Globus pallidus (tissue), 1 donor: ENCODE data around the gene RSAD2.
"Not testable (repeated sequence)": the region's sequence is repeated elsewhere in the genome, so short reads cannot be mapped to it uniquely, and the experiment has no call there.

ENCODE experiments used
- DNase-seq: peaks from one replicate; pipeline ENCODE4 v3.0.0-alpha.2; 2015; ENCODE audit warnings: low spot score

Gene RSAD2, protein sequence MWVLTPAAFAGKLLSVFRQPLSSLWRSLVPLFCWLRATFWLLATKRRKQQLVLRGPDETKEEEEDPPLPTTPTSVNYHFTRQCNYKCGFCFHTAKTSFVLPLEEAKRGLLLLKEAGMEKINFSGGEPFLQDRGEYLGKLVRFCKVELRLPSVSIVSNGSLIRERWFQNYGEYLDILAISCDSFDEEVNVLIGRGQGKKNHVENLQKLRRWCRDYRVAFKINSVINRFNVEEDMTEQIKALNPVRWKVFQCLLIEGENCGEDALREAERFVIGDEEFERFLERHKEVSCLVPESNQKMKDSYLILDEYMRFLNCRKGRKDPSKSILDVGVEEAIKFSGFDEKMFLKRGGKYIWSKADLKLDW

DNA sequence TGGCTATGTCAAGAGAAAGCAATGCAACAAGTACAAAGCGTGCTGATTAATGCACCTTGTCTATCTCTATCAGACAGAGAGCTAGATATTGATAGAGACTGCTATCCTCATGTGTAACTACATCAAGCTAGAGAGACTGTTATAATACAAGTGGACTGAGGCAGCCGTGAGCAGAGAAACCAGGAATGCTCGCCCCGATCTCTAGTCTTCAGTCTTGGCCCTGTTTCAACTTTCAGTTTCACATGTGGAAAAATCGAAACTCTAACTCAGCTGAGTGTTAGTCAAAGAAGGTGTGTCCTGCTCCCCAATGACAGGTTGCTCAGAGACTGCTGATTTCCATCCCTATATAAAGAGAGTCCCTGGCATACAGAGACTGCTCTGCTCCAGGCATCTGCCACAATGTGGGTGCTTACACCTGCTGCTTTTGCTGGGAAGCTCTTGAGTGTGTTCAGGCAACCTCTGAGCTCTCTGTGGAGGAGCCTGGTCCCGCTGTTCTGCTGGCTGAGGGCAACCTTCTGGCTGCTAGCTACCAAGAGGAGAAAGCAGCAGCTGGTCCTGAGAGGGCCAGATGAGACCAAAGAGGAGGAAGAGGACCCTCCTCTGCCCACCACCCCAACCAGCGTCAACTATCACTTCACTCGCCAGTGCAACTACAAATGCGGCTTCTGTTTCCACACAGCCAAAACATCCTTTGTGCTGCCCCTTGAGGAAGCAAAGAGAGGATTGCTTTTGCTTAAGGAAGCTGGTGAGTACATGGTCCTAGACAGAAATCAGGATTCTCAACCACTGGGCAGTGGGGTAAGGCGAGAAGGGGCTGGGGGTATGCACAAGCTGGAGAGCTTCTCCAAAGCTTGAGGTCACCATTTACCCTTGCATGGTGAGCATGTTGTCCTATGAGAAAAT lies at the start of gene RSAD2:
Gene RSAD2, plus strand, starts transcription at position 376 of the 903 bp plus-strand sequence. Its CDS starts 24 bp downstream, at position 400.
- DNase-seq: peak; percentile 42

DNA sequence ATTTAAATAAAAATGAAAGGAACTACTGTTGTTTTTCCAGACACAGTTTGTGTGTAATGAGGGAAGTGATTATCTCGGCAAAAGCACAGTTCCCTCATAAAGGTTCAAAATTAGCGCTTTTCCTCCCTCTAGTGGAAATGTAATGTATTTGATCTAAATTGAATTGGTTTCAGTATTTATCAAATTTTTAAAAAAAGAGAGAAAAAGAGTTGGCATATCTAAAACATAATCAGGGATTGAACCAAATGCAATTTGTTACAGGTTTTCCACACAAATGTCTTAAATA lies 49.3 kb upstream of the RSAD2 start:
- DNase-seq: peak; percentile 41

DNA sequence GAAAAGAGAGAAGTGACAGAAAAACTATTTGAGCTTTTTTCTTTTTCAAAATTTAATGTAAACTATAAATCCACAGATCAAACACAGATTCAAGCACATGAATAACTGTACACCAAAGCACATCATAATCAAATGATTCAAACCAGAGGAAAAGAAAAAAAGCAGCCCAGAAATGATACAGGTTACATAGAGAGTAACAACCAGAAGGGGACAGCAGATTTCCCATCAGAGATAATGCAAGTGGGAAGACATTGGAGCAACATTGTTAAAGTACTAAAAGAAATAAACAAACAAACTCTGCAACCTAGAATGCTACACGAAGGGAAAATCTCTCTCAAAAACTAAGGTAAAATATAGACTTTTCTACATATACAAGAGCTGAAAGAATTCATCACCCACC lies 46.3 kb upstream of the RSAD2 start:
- DNase-seq: no peak

DNA sequence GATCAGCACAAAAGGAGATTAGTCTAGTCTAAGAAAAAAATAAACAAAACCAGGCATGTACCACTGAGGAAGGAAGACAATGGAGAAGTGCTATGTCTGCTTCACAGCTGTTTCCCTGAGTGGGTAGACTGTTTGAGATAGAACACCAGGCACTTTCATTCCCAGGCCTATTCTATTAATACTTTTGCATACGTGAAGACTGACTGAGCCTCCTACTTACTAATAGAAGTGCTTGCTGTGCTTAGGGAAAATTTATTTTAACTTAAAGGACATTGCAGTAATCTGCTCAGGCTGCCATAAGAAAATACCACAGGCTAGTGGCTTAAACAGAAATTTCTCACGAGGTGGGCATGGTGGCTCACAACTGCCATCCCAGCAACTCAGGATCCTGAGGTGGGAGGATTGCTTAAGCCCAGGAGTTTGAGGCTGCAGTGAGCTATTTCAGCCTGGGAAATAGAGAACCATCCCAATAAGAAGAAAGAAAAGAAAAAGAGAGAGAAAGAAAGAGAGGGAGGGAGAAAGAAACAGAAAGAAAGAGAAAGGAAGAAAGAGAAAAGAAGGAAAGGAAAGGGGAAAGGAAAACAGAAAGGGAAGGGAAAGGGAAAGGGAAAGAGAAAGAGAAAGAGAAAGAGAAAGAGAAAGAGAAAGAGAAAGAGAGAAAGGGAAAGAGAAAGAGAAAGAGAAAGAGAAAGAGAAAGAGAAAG lies 44.8 kb upstream of the RSAD2 start:
- no peak for DNase-seq

DNA sequence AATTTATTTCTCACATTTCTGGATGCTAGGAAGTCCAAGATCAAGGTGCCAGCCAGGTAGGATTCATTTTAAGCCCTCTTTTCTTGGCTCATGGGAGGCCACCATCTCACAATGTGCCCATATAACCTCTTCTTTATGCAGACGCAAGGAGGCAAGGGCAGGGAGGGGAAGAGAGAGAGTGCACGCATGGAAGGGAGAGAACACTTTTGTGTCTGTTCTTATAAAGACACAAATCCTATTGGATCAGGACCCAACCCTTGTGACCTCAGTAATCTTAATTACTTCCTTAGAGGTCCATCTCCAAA lies 44.3 kb upstream of the RSAD2 start:
- no peak for DNase-seq

DNA sequence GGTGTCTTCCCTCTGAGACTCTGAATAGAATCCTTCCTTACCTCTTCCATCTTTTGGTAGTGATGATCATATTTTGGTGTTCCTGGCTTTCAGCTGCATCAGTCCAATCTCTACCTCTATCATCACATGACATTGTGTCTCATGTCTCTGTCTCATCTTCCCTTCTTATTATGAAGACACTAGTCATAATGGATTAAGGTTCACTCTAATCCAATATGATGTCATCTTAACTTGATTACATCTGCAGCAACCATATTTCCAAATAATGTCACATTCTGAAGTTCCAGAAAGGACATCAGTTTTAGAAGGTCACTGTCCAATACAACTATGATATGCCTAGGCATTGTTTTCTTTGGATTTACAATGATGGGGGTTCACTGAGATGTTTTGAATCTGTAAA lies 43.4 kb upstream of the RSAD2 start:
- no peak for DNase-seq

DNA sequence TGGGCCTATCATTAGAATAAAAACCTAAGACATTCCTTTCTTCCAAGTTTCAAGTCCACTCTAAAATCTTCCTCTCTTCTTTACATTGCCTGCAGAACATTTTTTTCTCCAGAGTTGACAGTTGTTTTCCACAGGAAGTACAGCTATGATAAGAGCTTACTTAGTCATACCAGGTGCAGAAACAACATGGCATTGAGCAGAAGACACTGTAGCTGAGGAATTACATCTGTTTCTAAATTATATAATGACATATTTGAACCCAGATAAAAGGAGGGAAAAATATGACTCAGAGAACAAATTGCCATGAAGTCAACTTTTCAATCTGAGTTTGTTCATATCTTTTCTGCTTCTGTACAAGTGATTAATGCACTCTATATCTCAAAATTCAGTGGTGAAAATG lies 42.1 kb upstream of the RSAD2 start:
- no peak for DNase-seq

DNA sequence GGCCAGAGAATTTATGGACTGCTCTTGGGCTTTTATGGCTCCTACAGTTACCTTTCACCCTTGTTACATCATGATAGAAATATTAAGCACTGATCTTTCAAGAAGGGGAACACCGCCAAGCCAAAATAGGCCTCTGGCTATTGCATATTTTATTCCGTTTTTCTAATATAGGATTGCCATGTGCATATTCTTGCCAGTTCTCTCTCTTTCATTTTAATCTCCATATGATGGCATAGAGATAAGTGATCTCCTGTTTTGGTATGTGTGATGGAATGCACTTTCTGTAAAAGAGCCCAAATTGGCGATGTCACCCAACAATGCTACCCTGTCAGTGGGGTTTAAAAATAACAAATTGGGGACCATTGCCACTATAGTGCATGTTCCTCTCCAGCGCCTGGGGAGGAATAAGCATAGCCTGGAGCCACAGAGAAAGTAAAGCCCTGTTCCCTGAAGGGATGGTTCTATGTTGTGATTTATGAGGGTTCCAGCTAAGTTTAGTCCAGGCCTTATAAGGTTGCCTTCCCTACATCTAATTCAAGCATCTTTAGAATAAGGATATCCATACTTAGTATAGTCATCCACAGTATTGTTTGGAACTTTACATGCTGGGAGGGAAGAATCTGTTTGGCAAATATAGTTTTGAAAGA lies 38.8 kb upstream of the RSAD2 start:
- no peak for DNase-seq

DNA sequence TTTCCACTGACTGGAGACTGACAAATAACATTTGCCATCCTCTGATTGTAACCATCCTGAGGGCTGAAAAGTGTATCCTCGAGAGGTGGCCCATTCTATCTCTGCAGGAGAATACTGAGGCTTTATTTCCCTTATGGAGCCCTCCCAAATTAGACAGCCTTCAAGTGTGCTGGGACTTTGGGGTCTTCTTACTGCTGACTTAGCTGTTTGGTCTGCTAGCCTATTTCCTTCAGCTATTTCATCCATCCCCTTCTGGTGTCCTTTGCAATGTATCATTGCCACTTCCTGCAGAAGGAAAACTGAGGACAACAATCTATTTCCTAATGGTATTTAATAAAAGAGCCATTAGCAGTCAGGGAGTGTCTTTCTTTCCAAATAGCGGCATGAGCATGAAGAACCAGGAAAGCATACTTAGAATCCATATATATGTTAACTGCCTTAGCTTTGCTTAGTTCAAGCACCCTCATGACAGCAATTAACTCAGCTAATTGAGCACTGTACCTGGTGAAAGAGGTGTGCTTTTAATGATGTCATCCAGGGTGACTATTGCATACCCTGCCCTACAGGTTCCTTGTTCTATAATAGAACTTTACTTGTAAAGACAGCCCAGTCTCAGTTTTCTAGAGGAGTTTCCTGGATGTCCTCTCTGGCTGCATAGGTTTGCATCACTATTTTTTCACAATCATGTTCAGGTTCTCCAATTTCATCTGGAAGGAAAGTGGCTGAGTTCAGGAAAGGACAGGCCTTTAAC lies 35.9 kb upstream of the RSAD2 start:
- no peak for DNase-seq

DNA sequence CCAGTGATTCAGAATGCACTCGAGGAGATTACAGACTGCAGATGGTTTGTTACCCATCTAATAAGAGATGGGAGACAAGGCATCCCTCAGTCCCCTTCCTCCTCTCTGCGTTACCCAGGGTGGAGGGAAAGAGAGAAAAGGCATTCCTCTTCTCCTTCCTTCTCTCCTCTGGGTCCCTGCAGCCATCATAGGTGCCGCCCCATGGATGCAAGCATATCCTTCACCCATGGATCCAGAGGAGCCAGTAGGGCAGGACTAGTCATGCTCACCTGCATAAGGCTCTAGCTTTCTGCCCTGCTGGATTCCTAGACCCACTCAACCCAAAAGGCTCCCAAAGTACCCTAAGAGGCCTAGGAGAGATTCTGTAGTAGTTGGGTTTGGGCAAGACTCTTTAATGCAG lies 32.3 kb upstream of the RSAD2 start:
- no peak for DNase-seq

DNA sequence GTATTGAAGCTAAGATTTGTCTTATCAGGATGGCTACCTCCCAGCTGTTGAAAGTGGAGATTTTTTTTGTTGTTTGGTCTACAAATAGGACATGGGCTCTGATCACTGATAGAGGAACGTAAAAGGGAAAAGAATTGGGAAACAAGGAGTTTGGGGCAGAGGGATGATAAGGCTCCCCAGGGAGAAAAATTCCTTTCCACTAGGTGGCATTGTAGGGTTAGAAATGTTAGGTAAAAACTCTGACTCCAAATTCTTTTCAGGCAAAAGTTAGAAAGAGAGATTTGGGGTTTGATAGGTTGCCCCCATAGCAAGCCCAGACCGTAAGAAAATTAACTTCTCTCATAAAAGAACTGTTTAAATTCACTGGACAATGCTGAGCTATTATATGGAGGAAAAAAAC lies 31.7 kb upstream of the RSAD2 start:
- DNase-seq: no peak

DNA sequence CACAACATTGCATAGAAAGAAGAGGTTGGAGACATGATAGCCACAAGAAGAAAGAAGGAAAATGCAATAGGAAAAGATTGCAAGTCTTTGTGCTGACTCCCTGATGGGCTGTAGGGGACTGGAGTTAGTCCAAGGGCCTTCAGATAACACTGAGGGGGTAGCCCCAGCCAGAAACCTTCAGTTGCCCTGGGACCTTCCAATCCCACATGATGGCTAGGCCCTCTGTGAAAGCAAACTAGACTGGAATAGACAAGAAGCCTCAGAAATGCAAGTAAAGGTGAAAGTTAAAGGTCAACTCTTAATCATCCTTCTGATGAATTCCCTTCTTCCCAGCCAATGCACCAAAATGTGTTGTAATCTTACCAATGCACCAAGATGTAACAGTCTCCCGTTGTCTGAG lies 31.0 kb upstream of the RSAD2 start:
- DNase-seq: no peak

DNA sequence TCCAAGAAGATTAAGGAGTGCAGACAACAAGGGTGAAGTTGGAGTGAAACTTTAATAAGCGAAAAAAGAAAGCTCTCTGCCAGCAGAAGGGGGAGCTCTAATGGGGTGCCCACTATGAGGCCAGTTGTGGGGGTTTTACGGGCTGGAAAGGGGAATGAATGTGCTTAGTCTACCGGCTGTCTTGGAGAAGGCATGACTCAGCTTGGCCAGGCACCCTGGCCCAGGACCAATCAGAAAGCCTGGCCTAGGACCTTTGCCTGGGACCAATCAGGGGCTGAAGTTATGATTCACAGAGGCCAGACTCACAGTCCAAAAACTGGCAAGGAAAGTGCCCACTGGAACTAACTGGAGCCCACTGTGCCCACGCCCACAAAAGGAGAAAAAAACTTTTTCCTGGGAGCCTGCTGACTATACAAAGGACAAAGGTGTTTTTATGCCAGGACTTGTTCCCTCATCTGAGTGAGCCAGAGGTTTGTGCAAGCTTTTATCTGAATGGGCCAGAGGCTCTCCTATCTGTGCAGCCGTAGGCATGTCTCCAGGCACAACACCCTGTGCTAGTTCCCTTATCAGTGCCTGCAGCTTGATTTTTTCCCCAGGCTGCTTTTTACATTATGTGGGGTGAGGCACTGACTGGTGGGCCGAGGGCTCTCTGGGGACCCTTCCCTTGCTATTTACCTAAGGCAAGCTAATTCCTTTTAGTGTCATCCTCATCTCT lies 30.5 kb upstream of the RSAD2 start:
- DNase-seq: no peak

DNA sequence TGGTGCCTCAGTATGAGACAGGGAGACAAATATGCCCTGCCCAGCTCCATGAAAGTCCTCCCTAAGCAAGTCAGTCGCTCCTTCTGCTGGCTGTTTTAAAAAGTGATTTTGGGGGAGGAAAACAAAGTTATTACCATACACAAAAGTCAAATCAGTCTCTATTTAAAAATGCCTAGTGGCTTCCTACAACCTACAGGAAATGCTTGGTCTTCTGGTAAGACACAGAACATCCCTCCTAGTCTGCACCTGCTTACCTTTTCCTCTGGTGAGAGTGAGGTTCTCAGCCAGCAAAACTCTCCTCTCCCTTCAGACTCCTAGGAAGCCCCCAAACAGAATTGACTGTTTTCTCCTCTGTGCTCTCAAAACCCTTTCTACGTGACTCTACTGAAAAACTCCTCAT lies 25.4 kb upstream of the RSAD2 start:
- DNase-seq: no peak

DNA sequence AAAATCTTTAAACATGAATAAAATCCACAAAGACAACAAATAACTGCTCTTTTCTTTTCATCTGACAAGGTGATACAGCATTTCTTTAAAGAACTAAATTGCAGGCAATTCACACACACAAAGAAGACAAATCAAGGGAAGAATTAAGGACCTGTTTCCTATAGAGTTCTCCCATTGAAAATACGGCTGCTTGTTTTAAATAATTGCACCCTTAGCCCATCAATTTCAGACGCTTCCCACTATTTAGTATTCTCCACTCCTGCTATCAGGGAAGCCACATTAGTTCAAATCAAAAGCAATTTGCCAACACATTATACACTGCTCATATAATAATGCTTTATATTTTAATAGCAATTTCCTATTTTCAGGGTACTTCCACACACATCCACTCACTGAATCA lies 23.2 kb upstream of the RSAD2 start:
- no peak for DNase-seq

DNA sequence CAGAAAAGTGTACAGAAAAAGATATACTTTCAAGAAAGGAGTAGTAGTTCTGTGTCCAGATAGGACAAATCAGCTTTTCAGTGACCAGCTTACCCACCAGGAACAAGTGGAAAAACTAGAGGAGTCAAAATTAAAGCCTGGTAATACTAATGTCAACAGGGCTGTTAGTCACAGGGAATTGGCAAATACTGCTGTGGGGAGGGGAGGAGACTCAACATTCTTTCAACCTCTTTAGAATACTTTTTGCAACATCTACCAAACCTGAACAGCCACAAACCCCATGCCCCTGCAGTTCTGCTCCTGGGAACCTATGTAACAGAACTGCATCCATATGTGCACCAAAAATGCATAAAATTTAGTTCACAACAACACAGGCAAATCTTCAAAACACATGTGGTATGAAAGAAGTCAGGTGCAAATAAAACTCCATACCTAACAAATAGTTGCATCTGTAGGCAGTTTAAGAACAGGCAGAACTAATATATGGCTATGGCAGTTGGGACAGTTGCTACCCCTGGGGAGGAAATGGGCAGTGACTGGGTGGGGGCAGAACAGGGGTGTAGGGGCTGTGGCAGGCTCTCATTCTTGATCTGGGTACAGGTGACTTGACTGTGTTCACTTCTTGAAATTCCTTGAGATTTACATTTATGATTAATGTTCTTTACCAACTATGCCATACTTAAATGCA lies 21.6 kb upstream of the RSAD2 start:
- no peak for DNase-seq

DNA sequence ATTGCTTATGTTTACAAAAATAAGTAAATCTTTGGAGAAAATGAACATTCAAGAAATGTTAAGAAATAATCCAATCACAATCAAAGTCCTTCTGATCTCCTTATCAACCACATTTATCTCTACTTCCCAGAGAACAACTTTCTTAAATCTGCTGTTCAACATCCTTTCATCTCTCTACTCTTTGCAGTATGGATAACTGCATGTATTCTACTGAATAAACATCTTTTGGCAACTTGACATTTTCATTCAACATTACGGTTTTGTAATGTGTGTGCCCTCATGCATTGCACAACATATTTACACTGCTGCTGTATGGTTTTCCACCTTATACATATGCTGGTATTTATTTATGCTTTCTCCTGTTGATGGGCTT lies 21.0 kb upstream of the RSAD2 start:
- no peak for DNase-seq

DNA sequence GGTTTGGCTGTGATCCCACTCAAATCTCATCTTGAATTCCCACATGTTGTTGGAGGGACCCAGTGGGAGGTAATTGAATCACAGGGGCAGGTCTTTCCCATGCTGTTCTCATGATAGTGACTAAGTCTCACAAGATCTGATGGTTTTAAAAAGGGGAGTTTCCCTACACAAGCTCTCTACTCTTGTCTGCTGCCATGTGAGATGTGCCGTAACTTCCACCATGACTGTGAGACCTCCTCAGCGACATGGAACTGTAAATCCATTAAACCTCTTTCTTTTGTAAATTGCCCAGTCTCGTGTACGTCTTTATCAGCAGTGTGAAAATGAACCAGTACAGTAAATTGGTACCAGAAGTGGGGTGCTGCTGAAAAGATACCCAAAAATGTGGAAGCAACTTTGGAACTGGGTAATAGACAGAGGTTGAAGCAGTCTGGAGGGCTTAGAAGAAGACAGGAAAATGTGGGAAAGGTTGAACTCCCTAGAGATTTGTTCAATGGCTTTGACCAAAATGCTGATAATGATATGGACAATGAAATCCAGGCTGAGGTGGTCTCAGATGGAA lies 19.0 kb upstream of the RSAD2 start:
- not testable (repeated sequence) for DNase-seq

DNA sequence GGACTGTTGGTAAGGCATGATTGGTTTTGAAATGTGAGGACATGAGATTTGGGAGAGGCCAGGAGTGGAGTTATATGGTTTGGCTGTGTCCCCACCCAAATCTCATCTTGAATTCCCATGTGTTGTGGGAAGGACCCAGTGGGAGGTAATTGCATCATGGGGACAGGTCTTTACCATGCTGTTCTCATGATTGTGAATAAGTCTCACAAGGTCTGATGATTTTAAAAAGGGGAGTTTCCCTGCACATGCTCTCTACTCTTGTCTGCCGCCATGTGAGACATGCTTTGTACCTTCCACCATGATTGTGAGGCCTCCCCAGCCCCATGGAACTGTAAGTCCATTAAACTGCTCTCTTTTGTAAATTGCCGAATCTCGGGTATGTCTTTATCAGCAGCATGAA lies 17.3 kb upstream of the RSAD2 start:
- DNase-seq: no peak

DNA sequence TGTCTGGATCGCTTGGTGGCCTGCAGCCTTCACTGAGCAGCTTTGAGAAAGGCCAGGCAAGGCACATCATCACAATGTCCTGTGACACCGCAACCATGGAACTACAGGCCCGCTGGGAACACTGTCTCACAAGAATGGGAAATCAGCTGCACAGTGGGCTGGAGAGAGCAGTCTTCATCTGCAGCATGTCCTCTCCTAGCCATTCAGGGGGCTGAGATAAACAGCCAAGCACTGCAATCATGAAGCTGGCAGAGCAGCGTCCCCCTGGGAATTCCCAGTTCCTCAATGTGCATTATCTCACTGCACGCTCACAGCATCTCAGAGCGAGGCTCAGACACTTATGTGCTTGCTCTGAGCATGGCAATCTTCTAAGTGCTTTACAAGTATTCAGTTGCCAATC lies 13.8 kb upstream of the RSAD2 start:
- no peak for DNase-seq
